Pons (tissue), 1 donor: Measurements from ENCODE around the gene GNGT1.
A peak's percentile ranks its signal among the peaks of the same experiment; 100 is the strongest.
"Not testable (repeated sequence)": the region's sequence is repeated elsewhere in the genome, so short reads cannot be mapped to it uniquely, and the experiment has no call there.

ENCODE experiments used
- DNase-seq: peaks from one replicate; pipeline ENCODE4 v3.0.0-alpha.2; 2016; ENCODE audit warnings: low spot score

The GNGT1 gene

DNA sequence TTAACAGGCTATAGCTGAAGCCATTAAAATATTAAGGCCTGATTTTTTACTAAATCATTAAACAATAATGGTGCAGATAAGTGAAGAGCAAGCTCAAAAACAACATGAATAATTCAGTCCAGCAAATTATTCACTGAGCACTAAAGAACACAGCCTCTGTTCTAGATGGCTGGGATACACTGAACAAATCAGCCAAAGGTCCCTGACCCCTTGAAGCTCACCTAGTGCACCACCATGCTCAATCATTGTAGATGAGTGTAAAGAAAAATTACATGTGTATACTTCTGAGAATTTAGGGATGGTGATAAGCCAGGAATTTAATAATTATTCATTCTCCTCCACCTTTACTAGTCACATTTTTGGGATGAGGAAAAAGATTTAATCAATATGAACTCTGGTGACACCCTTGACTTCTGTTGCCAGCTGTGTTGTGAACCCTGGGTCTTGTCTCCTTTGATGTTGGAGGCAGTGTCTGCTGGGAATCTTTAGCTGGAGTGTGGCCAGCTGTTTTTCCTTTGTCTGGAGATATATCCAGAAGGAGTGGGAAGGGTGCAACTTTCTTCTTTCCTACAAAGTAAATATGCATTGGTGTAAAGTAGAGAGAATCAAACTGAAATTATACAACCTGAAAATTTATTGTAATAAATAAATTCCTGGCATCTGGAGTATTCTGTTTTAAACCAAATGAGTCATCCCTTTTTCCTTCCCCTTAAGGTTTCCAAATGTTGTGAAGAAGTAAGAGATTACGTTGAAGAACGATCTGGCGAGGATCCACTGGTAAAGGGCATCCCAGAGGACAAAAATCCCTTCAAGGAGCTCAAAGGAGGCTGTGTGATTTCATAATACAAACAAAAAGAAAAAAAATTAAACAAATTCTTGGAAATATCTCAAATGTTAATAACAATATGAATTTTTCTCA lies 4.0 kb downstream of the GNGT1 start:
- DNase-seq: peak; percentile 24

DNA sequence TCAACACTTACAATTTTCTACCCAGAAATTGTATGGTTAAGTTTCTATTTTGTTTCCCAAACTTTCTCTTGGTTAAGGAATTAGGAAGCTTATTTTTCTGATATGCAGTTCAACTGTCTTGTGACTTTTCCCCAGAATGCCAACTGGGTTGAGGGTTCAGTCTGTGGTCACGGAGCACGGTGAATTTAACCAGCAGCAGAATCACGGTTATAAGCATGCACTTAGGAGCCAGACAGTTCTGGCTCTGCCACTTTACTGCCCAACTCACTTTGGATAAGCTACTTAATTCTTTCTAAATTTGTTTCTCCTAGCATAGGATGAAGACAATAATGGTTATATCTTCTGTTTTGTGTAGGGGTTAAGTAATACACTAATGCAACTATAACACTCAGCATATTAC lies 4.9 kb downstream of the GNGT1 start:
- DNase-seq: not testable (repeated sequence)

DNA sequence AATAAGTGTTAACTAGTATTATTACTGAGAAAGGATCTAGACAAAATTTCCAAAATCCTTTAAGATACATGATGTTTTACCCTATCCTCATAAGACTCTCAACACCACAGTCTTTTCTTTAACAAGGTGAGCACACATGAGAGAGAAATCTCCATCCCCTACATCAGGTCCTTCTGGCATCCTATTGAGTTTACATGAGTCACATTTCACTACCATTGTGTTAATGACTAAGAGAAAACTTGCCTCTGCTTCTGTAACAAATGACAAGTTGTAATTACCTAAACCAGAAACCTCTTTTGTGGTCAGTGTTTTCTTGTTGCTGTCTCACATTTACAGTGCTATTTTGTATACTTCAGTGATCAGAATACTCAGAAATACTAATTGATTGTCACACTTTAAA lies 5.3 kb downstream of the GNGT1 start:
- DNase-seq: not testable (repeated sequence)

DNA sequence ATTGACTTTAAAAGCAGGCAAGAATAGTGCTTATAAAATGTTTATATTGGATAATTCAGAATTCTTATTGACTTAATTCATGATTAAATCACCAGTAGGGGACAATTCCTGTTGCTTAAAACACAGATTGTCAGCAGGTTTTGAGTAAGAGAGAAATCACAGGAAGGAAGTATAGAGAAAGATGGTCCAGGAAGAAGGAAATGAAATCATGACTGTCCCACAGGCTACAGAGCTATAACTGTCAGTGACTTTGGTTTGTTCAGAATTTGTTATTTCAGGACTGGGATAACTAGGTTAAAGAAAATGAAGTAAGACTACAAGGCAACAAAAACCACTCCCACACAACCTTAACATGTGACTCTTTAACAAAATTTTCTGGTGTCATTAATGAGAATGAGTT lies 6.8 kb downstream of the GNGT1 start:
- DNase-seq: no peak

DNA sequence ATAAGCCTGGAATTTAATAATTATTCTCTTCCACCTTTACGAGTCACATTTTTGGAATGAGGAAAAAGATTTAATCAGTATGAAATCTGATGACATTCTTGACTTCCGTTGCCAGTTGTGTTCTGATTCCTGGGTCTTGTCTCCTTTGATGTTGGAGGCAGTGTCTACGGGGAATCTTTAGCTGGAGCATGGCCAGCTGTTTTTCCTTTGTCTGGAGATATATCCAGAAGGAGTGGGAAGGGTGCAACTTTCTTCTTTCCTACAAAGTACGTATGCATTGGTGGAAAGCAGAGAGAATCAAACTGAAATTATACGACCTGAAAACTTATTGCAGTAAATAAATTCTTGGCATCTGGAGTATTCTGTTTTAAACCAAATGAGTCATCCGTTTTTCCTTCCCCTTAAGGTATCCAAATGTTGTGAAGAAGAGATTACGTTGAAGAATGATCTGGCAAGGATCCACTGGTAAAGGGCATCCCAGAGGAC lies 8.3 kb downstream of the GNGT1 start:
- no peak for DNase-seq

DNA sequence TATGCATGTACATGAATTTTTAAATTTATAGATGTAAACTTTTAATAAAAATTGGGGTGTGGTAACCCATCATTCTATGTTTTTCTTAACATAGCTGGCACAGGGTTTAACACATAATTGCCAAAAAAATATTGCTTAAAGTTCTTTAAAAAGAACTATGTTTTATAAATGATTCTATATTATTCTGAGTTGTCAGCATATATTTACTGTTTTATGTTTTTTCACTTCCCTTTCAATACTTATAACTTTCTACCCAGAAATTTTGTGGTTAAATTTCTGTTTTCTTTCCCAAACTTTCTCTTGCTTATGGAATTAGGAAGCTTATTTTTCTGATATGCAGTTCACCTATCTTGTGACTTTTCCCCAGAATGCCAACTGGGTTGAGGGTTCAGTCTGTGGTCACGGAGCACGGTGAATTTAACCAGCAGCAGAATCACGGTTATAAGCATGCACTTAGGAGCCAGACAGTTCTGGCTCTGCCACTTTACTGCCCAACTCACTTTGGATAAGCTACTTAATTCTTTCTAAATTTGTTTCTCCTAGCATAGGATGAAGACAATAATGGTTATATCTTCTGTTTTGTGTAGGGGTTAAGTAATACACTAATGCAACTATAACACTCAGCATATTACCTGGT lies 9.0 kb downstream of the GNGT1 start:
- not testable (repeated sequence) for DNase-seq

DNA sequence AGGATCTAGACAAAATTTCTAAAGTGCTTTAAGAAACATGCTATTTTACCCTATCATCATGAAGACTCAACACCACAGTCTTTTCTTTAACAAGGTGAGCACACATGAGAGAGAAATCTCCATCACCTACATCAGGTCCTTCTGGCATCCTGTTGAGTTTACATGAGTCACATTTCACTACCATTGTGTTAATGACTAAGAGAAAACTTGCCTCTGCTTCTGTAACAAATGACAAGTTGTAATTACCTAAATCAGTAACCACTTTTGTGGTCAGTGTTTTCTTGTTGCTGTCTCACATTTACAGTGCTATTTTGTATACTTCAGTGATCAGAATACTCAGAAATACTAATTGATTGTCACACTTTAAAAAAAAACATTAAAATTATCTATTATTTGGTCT lies 9.5 kb downstream of the GNGT1 start:
- not testable (repeated sequence) for DNase-seq

DNA sequence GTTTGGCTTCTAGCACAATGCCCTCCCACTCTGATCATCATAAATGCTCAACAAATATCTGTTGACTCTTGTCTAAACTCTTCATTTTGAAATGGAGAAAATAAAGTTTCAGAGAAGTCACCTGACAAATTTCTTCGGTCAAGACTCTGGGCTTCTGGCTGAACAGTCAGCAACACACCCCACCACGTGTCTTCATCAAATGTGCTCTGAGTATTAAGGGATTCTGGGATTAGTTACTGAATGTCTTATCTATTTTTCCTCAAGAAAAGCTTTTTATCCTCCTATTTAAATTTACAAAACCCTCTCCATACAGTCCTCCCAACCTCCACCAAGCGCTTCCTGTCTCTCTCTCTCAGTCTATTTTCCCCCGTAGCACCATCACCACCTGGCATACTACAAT lies 9.9 kb downstream of the GNGT1 start:
- not testable (repeated sequence) for DNase-seq

DNA sequence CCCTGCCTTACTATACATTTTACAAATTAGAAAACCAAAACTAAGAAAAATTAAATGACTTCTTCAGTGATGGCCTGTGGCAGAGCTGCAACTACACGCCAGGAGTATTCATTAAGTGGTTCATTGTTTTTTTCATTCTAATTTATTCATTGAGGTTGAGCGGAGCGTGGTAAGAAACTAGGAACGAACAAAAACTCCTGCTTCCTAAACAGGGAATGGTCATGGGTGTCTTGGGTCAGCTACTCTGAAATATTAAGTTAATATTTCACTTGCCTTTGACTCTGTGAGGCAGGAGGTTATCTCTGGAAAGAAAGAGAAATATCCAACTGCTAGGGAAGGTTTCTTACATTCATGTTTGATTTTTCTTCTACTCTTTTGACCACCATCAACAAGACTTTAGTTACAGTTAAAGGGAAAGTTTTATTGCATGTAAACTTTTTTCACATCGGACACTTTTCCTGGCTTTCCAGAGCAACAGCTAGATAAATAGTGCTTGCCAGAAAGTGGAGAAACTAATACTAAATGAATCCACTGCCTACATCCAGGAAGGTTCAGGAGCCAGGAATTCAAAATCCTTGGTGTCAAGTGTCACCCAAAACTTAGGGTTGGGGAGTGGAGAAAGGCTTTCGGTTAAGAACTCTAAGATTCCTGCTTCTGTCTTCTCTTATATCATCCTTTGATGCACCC lies 14.3 kb downstream of the GNGT1 start:
- DNase-seq: no peak

DNA sequence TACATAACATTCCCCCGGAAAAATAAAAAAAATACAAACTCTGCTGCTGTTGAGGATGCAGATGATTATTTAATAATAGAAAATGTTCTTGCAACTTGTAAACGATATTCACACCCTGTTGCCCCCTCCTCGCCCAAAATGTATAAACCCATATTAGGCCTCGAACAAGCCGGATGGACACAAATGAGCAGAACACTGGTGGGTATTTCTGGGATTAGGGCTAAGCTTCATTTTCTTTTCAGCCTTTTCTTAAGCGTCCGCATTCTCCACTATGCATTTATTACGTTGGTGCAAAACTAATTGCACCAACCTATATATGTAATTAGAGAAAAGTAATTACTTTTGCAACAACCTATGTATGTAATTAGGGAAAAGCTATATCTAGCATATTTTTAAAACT lies 14.8 kb downstream of the GNGT1 start:
- no peak for DNase-seq

DNA sequence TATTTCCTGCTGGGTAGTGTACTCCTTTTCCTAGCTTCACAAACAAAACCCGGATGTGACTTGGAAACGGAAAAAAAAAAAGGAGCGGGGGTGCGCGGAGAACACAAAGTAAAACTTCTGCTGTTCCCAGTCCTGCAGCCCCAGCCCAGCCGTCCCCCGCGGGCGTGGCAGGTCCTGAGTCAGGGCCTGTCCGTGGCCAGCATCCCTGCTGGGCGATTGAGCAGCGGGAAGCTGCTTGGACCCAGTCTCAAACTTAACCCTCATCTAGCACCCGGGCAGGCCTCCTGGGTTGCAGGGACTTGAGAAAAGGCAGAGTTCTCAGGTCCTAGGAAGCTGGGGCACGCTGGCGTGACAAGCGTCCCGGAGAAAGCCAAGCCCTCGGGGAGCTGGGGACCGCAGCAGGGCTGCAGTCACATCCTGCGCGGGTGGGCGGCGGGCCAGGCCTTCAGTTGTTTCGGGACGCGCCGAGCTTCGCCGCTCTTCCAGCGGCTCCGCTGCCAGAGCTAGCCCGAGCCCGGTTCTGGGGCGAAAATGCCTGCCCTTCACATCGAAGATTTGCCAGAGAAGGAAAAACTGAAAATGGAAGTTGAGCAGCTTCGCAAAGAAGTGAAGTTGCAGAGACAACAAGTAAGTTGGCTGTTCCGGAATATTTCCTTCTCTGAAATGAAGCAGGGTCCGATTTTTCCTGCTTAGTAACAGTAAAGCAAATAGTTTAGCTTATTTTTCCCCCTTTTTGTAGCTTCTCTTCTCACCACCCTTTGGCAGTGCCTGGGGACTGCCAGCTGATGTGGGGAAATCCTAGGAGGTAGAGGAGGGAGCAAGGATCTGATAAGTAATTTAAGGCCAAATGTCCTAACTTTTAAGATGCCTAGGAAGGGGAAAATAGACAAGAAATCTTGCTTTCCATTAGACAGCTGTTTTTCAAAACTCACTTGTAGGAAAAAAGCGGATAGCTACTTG lies 15.5 kb downstream of the GNGT1 start, which contains the start of gene GNG11:
GNG11 (plus strand) TSS at position 129 of the 960 bp plus-strand sequence; CDS start at position 532, 403 bp downstream.
- DNase-seq: peak; percentile 23

DNA sequence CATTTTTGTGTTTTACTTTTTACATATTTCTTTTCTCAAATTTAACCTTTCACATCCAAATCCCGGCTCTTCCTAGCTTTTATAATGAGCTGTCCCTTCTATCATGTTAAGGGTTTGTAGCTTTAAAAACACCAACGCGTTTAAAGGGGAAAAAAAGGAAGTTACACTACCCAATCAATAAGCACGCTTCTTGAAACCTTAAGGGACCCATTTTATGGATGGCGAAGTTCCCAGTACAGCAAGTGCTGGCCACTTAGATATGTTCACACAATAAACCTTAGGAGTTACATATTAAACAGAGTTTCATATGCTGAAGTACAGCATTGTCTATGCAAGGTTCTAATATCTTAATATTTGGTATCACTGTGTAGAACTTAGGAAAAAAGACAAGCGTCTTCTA lies 16.9 kb downstream of the GNGT1 start:
- no peak for DNase-seq

DNA sequence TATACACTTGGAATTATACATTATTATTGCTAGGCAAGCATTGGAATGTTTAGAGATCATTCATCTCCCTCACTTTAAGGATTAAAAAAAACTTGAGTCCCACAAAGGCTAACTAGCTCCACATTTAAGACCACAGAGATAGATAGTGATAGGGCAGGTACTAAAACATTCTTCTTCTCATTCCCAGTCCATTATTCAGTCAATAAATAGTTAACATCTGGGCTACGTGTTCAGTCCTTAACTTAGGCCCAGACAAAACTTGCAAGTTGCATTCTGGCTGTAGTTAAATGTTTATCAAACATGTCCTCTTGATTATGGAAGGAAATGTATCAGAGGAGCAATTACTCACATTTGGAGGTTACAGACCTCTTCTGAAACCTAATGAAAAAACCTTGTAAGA lies 17.6 kb downstream of the GNGT1 start:
- no peak for DNase-seq

DNA sequence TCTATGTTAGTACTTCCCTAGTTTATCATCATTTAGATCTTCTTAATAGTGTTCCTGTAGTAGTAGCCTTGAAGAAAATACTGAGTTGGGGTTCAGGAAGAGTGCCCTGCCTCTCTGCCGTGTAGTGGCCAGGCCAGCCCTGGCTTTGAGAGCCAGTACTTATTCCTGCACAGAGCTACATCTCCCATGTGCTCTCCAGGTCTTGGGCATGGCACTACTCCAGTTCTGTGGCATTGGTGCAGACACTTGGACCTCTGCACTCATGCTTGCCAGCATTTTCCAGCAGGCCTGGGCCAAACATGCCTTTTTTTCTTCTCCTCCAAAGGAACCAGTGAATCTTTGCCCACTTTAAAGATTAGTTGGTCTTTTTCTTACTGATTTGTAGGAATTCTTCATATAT lies 20.4 kb downstream of the GNGT1 start:
- no peak for DNase-seq

DNA sequence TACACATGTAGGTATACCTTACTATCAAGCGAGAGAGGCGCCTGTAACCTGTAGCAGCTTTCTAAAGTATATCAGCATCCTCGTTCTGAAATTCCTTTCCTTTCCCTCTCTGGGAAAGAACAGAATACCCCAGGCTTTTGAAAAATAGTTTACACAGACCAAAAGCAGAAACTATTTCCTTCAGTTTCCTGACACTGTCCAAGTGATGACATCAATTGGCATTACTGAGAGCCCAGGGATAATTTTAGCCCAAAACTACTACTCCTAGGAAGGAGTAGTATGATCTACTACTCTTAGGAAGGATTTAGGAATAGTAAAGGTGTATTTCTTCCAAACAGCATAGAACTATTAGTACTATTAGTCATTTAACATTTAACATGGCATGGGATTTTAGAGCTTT lies 21.2 kb downstream of the GNGT1 start:
- no peak for DNase-seq

DNA sequence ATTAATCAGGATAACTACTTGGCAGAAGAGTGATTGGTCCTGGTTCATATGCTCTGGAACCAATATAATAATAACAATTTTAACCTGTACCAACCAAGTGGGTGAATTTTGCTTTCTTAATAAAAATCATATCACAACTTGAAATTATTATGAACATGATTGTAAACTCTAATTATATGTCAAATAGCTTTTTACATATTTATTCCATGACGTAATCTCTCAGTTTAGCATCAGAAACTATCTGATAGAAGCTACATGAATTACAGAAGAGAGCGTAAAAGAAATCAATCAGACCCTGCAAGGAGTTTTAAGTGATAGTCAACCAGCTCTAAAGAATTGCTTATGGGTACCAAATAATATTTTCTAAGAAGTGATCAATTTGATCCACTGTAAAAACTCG lies 25.3 kb downstream of the GNGT1 start:
- no peak for DNase-seq

DNA sequence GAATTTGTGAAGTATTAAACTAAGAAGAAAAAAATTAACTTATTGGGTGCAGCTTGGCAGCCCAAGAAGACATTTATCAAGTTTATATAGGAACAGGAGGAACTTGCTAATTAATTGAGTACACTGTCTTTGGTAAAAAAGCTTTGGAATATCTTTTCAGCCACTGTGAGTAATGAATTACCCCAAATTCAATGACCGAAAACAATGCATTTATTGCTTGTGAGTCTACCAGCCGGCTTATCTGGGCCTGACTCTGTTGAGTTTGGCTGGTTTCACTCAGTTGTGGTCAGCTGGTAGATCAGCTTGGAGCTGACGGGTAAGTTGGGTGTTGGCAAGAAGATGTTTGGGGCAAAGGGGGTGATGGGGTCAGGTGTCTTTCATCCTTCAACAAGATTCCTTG lies 26.8 kb downstream of the GNGT1 start:
- no peak for DNase-seq

DNA sequence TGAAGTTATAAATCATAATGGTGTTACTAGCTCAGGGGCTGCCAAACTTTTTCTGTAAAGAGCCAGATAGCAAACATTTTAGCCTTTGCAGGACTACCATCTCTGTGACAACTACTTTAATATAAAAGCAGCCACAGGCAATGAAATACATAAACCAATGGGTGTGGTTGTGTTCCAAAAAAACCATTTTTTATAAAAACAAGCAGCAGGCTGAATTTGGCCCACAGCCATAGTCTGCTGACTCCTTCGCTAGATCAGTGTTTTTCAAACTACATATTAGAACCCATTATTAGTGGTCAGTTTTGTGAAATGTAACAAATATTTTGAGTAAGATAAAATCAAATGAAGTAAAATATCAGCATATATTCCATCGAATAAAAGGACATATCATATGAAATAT lies 28.7 kb downstream of the GNGT1 start:
- no peak for DNase-seq

DNA sequence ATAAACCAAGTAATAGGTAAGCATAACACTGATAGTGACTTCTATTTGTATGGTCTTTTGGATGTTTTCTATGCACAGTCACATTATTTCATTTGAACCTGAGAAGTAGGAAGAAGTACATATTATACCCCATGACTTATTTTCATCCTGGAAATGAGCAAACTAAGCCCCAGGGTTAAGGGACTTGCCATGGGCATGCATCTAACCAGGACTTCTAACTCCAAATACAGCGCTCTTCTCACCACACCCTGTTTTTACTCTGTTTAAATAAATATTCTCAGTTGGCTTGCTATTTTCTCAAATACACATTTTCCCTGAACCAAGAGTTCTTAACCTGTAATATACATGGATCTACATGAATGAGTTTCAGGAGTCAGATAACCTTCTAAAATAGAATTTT lies 31.5 kb downstream of the GNGT1 start:
- no peak for DNase-seq

DNA sequence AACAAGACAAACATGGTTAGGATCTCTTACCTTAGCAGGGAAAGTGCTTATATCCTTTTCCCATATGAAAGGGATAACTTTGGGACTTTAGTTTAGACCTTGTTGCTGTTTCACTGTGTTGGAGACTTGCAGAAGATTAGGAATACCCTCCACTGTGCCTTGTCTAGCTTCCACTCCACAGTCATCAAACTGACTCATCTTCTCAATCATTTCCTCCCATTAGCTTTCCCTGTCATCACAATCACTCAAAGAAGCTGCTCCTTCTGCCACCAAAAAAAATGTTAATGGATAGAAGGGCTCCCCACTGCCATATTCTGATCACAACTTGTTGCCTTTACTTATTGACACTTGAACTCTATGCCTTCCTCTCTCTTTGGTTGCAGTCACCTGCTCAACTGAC lies 31.9 kb downstream of the GNGT1 start:
- no peak for DNase-seq

DNA sequence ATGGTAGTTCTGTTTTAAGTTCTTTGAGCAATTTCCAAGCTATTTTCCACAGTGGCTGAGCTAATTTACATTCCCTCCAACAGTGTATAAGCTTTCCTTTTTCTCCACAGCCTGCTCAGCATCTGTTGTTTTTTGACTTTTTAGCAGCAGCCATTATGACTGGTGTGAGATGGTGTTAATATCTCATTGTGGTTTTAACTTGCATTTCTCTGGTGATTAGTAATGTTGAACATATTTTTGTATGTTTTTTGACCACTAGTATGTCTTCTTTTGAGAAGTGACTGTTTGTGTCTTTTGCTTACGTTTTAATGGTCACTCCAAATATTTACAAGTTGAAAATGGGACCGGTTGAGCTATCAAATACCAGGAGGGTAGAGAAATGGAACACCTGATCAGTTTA lies 35.6 kb downstream of the GNGT1 start:
- no peak for DNase-seq
